H4 (cell line): ENCODE data around the gene ACSF2. TPM values are rescaled to one million over a fixed set of nuclear protein-coding genes. Genes with fewer than 3 reads are reported as not detected.

Experiments used
- total RNA-seq: library from RNA; depleted of rRNA; stranded (reverse); fragments of >200 nt; shearing (Covaris generic); gene quantifications from 2 replicates; pipeline ENCODE4 v1.2.3, GENCODE V29; 2014; rRNA removed

ACSF2 gene
- total RNA-seq, 1 experiment from 2014 or later = 26.5 TPM

Other genes with a start within 250 kb of the ACSF2 start
- 11.1 and 25.7 TPM in 2 replicates for gene COL1A1, start 224.6 kb upstream of the ACSF2 start, total RNA-seq
- 5.6 and 7.4 TPM in 2 replicates for gene TMEM92, start 151.8 kb upstream of the ACSF2 start, total RNA-seq
- gene XYLT2, start 80.1 kb upstream of the ACSF2 start, total RNA-seq = 21.0 and 22.3 TPM in 2 replicates
- 179 and 180 TPM in 2 replicates for gene MRPL27, start 53.0 kb upstream of the ACSF2 start, total RNA-seq
- gene EME1, start 53.0 kb upstream of the ACSF2 start, total RNA-seq = 9.4 and 11.9 TPM in 2 replicates
- 201 and 234 TPM in 2 replicates for gene LRRC59, start 28.7 kb upstream of the ACSF2 start, total RNA-seq
- not detected in 2 replicates for gene CHAD, start 42.7 kb downstream of the ACSF2 start, total RNA-seq
- 18.7 and 19.3 TPM in 2 replicates for gene RSAD1, start 52.6 kb downstream of the ACSF2 start, total RNA-seq
- gene MYCBPAP, start 82.2 kb downstream of the ACSF2 start, total RNA-seq = not detected in 2 replicates
- not detected in 2 replicates for gene EPN3, start 106.5 kb downstream of the ACSF2 start, total RNA-seq
- gene SPATA20, start 121.0 kb downstream of the ACSF2 start, total RNA-seq = 88.7 and 104 TPM in 2 replicates
- gene CACNA1G, start 134.5 kb downstream of the ACSF2 start, total RNA-seq = 0.97 and 1.7 TPM in 2 replicates
- gene ABCC3, start 208.7 kb downstream of the ACSF2 start, total RNA-seq = 15.2 and 16.0 TPM in 2 replicates